ENCODE results near the gene C18orf54. TPM values are rescaled to one million over a fixed set of nuclear protein-coding genes. Genes with fewer than 3 reads are reported as not detected.
"Not testable (repeated sequence)": the region's sequence is repeated elsewhere in the genome, so short reads cannot be mapped to it uniquely, and the experiment has no call there.

The C18orf54 gene
- total RNA-seq, result 1 to 10 TPM; 8.2 to 8.8 TPM

- CTCF ChIA-PET, result interaction anchor here (0.6 to 2.3 kb wide), 14 partner anchors 9 to 135 kb away, joined by 3 to 10 read pairs (median 4); partner anchors contain the start of gene POLI
- peak; percentile 91 for DNase-seq
- peaks cover 2% of the 10 kb centered on the region for H3K27me3 Mint-ChIP-seq
- peak within 1 kb of the TSS; percentile 100 for H3K27ac Mint-ChIP-seq
- POLR2A ChIA-PET, result interaction anchor here (0.6 to 1.4 kb wide), 7 partner anchors 73 to 640 kb away, joined by 3 to 7 read pairs (median 4); partner anchors contain the start of gene POLI
- peaks cover 28% of the 10 kb centered on the region for H3K4me1 Mint-ChIP-seq
- H3K9me3 Mint-ChIP-seq, result no peaks in the 10 kb centered on the region
- peak within 1 kb of the TSS; percentile 93 for H3K4me3 Mint-ChIP-seq
- peaks cover 17% of the 10 kb centered on the region for H3K36me3 Mint-ChIP-seq (ENCODE audit: low read depth)
These were observed at the start of gene C18orf54, which contains the start of gene STARD6 for GRCh38 chr18:54357660-54358494. Gene C18orf54, plus strand, starts transcription at chr18:54357906. Its CDS starts 2,667 bp downstream, at chr18:54360573. Gene STARD6, minus strand, starts transcription at chr18:54357858. Its CDS starts 3,285 bp downstream, at chr18:54354573.

- CTCF ChIA-PET; H3K4me1 Mint-ChIP-seq; H3K9me3 Mint-ChIP-seq; H3K4me3 Mint-ChIP-seq; POLR2A ChIA-PET; DNase-seq; H3K27ac Mint-ChIP-seq; H3K36me3 Mint-ChIP-seq (ENCODE audit: low read depth): not testable (repeated sequence)
- H3K27me3 Mint-ChIP-seq, result peaks cover 12% of the 10 kb centered on the region
These were observed 48.1 kb upstream of the C18orf54 start for GRCh38 chr18:54309564-54309963.

DNA sequence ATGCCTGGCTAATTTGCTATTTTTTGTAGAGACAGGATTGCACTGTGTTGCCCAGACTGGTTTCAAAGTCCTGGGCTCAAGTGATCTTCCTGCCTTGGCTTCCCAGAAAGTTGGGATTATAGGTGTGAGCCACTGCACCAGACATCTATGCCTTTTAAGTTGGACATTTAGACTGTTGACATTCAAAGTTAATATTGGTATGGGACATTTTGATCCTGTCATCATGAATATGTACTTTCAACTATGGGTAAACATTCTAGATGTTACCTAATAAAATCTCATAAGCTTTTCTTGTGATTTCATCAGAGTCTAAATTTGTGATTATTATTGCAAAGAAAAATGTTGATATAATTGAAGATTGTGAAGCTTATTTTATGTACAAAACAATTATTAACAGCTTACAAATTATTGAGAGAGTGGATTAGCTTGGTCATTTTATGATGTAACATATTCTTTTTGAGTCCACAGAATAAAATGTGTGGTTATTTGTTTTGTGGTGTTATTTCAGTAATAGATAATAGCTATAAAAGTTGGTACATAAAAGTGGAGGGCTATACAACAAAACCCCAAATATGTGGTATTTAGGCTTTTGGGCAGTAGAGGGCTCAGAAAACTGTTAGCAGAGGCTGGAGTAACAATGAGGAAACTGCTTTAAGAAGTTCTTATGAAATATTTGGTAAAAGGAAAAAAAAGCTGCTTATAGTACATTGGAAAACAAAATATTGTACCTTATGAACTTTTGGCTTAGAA lies 41.5 kb upstream of the C18orf54 start:
- no peaks in the 10 kb centered on the region for H3K4me1 Mint-ChIP-seq
- H3K4me3 Mint-ChIP-seq, result no peak overlapping the region
- ChIA-PET CTCF (no interaction called here), POLR2A (no interaction called here)
- H3K27me3 Mint-ChIP-seq, result peaks cover 15% of the 10 kb centered on the region
- no peaks in the 10 kb centered on the region for H3K9me3 Mint-ChIP-seq
- DNase-seq, result no peak
- no peaks in the 10 kb centered on the region for H3K36me3 Mint-ChIP-seq (ENCODE audit: low read depth)
- H3K27ac Mint-ChIP-seq, result no peak overlapping the region

- Mint-ChIP-seq H3K9me3 (no peaks in the 10 kb centered on the region), H3K27ac (no peak overlapping the region), H3K4me1 (no peaks in the 10 kb centered on the region), H3K4me3 (no peak overlapping the region), H3K27me3 (peaks cover 8% of the 10 kb centered on the region), H3K36me3 (ENCODE audit: low read depth) (no peaks in the 10 kb centered on the region)
- no peak for DNase-seq
- ChIA-PET CTCF (interaction anchor here (1.1 to 1.3 kb wide), 2 partner anchors 53 to 64 kb away, joined by 3 to 4 read pairs; no protein-coding TSS in a partner anchor), POLR2A (no interaction called here)
These were observed 34.1 kb upstream of the C18orf54 start for GRCh38 chr18:54323561-54323960.

DNA sequence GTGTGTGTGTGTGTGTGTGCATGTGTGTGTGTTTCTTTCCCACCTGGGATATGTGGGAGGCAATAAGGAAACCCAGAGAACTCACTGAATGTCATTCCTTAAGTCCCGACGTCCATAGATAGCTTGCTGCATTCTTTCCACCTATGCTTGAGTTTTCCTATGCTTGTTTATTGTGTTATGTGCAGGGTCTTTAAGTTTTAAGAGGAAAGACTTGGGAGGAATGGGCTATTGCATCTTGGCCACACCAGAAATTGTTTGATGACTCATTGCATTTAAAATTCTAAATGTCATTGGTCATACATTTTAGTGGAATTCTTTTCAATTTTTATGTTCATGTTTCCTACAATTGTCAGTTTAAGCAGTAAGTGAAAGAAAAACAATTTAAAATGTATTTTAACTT lies 33.7 kb upstream of the C18orf54 start:
- H3K36me3 Mint-ChIP-seq (ENCODE audit: low read depth), result no peaks in the 10 kb centered on the region
- ChIA-PET POLR2A (no interaction called here), CTCF (interaction anchor here (1.1 kb wide), 1 partner anchor 53 kb away, joined by 3 read pairs; no protein-coding TSS in a partner anchor)
- no peak overlapping the region for H3K4me3 Mint-ChIP-seq
- no peak overlapping the region for H3K27ac Mint-ChIP-seq
- peaks cover 7% of the 10 kb centered on the region for H3K27me3 Mint-ChIP-seq
- DNase-seq, result no peak
- H3K9me3 Mint-ChIP-seq, result no peaks in the 10 kb centered on the region
- H3K4me1 Mint-ChIP-seq, result no peaks in the 10 kb centered on the region

DNA sequence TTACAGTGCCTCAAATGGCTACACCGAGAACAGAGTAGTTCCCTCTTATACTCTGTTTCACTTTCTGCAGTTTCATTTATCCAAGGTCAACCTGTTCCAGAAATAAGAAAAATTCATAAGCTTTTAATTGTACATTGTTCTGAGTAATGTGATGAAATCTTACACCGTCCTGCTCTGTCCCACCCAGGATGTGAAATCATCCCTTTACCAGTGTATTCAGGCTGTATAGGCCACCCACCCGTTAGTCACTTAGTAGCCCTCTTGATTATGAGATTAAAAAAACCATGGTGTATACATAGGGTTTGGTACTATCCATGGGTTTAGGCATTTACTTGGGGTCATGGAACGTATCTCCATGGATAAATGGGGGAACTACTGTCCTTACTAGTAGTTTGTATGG lies 29.9 kb upstream of the C18orf54 start:
- no peaks in the 10 kb centered on the region for H3K36me3 Mint-ChIP-seq (ENCODE audit: low read depth)
- H3K4me3 Mint-ChIP-seq, result no peak overlapping the region
- H3K9me3 Mint-ChIP-seq, result no peaks in the 10 kb centered on the region
- POLR2A ChIA-PET, result no interaction called here
- CTCF ChIA-PET, result interaction anchor here (0.5 kb wide), 1 partner anchor 924 kb away, joined by 3 read pairs; no protein-coding TSS in a partner anchor
- H3K4me1 Mint-ChIP-seq, result no peaks in the 10 kb centered on the region
- H3K27me3 Mint-ChIP-seq, result no peaks in the 10 kb centered on the region
- no peak overlapping the region for H3K27ac Mint-ChIP-seq
- DNase-seq, result no peak

DNA sequence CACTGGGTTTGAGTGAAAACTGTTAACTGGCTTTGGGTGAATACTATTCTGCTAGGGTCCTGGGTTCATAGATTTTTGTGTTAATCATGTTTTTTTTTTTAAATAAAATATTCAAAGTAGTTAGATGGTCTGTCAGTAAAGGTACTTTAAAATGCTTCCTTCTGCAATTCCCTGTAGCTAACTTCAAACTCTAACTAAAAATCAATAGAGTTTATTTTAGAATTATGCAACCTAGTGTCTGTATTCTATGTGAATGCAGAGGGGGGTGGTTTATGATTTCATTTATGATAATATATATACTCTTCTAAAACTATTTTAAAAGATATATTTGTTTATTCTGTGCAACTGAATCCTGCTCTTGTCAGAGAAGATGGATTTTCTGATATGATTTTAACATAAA lies 27.9 kb upstream of the C18orf54 start:
- Mint-ChIP-seq H3K36me3 (ENCODE audit: low read depth) (no peaks in the 10 kb centered on the region), H3K9me3 (peaks cover 1% of the 10 kb centered on the region), H3K27ac (no peak overlapping the region), H3K27me3 (no peaks in the 10 kb centered on the region), H3K4me1 (no peaks in the 10 kb centered on the region), H3K4me3 (no peak overlapping the region)
- ChIA-PET POLR2A (no interaction called here), CTCF (no interaction called here)
- no peak for DNase-seq

DNA sequence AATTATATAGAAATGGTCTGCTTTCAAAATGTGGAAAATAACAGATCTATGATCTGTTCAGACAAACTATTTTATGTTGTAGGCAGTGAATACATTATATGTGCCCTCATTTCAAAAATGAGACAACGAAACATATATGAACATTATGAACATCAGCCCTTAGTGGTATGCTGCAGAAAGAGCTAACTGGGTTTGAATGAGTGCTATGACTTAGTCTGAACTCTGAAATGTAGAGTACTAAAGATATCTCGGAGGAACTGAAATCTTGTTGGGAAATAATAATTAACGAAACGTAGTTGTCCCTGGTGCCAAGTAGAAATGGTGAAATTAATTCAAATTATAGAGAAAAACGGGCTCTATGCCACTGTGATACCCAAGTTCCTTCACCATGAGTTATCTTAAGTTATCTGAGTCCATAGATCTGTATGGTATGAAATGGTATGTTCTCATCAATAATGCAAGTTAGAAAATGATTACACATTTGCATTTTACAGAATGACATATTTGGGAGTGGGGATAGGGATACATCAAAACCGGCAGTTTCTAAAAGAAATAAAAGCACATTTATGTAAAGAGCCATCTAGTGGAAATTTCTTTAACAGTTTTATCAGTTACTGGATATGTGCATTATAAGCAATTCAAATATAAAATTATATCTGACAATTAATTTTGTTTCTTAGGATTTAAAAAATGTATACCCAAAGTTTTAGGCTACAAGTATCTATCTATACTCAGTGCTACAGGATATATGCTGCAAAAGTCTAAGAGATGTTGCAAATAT lies 26.7 kb upstream of the C18orf54 start:
- no peak for DNase-seq
- no peak overlapping the region for H3K27ac Mint-ChIP-seq
- H3K4me3 Mint-ChIP-seq, result no peak overlapping the region
- no peaks in the 10 kb centered on the region for H3K27me3 Mint-ChIP-seq
- CTCF ChIA-PET, result interaction anchor here (0.7 to 0.8 kb wide), 2 partner anchors 20 to 60 kb away, joined by 3 read pairs; no protein-coding TSS in a partner anchor
- no peaks in the 10 kb centered on the region for H3K4me1 Mint-ChIP-seq
- POLR2A ChIA-PET, result no interaction called here
- no peaks in the 10 kb centered on the region for H3K36me3 Mint-ChIP-seq (ENCODE audit: low read depth)
- peaks cover 2% of the 10 kb centered on the region for H3K9me3 Mint-ChIP-seq

DNA sequence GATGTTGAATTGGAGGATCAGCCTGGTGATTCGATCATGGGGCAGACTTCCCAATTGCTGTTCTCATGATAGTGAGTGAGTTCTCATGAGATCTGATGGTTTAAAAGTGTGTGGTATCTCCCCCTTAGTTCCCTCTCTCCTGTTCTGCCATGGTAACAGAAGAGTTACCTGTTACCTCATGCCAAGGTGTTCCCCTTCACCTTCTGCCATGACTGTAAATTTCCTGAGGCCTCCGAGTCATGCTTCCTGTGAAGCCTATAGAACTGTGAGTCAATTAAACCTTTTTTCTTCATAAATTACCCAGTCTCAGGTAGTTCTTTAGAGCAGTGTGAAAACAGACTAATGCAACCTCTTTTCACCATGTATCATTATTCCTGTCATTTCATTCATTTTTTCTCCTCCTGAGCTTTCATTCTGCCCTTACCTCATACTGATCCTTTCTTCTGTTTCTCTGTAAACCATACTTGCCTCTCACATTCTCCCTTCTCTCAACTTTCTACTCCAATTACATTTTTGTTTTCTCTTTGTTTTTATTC lies 22.0 kb upstream of the C18orf54 start:
- no peak for DNase-seq
- Mint-ChIP-seq H3K4me1 (no peaks in the 10 kb centered on the region), H3K9me3 (peaks cover 2% of the 10 kb centered on the region), H3K27me3 (no peaks in the 10 kb centered on the region), H3K4me3 (no peak overlapping the region), H3K36me3 (ENCODE audit: low read depth) (no peaks in the 10 kb centered on the region), H3K27ac (no peak overlapping the region)
- ChIA-PET POLR2A (no interaction called here), CTCF (no interaction called here)

- no peak for DNase-seq
- no peaks in the 10 kb centered on the region for H3K36me3 Mint-ChIP-seq (ENCODE audit: low read depth)
- no peak overlapping the region for H3K4me3 Mint-ChIP-seq
- ChIA-PET POLR2A (no interaction called here), CTCF (no interaction called here)
- H3K27ac Mint-ChIP-seq, result no peak overlapping the region
- H3K27me3 Mint-ChIP-seq, result no peaks in the 10 kb centered on the region
- H3K4me1 Mint-ChIP-seq, result no peaks in the 10 kb centered on the region
- peaks cover 2% of the 10 kb centered on the region for H3K9me3 Mint-ChIP-seq
These were observed 19.5 kb upstream of the C18orf54 start for GRCh38 chr18:54338230-54338629.

GRCh38 chr18:54351186-54351585 lies 6.5 kb upstream of the C18orf54 start:
- Mint-ChIP-seq H3K27ac (no peak overlapping the region), H3K27me3 (peaks cover 38% of the 10 kb centered on the region), H3K9me3 (peaks cover 7% of the 10 kb centered on the region), H3K4me3 (no peak overlapping the region), H3K36me3 (ENCODE audit: low read depth) (peaks cover 3% of the 10 kb centered on the region), H3K4me1 (no peaks in the 10 kb centered on the region)
- no peak for DNase-seq
- ChIA-PET CTCF (no interaction called here), POLR2A (no interaction called here)

GRCh38 chr18:54357082-54357659 lies 535 bp upstream of the C18orf54 start:
- peaks cover 28% of the 10 kb centered on the region for H3K4me1 Mint-ChIP-seq
- POLR2A ChIA-PET, result interaction anchor here (0.6 to 1.4 kb wide), 3 partner anchors 72 to 134 kb away, joined by 4 to 7 read pairs (median 6); partner anchors contain the start of gene POLI

More at GRCh38 chr18:54357082-54357659, 535 bp upstream of the C18orf54 start:
- H3K27ac Mint-ChIP-seq, result peak overlapping the region; percentile 100
- H3K27me3 Mint-ChIP-seq, result peaks cover 3% of the 10 kb centered on the region
- peak overlapping the region; percentile 93 for H3K4me3 Mint-ChIP-seq
- peaks cover 2% of the 10 kb centered on the region for H3K9me3 Mint-ChIP-seq
- CTCF ChIA-PET, result interaction anchor here (0.6 to 2.3 kb wide), 12 partner anchors 10 to 155 kb away, joined by 3 to 10 read pairs (median 4); partner anchors contain the start of gene POLI
- H3K36me3 Mint-ChIP-seq (ENCODE audit: low read depth), result peaks cover 14% of the 10 kb centered on the region
- no peak for DNase-seq

Measured in activated CD4-positive, alpha-beta T cell treated with anti-CD3 and anti-CD28 coated beads, Interleukin-2, amount 10 ng/mL, durations not matched to agents 7 days and 5 days (primary cell).